A204.1 (cell line): ENCODE measurements around the gene PDE9A.

Source experiments
- FAIRE-seq: peaks from 2 replicates; lab custom pipeline; 2012; peaks lifted over from hg19 to GRCh38; lab: Jason Lieb, UNC

Gene PDE9A

GRCh38 chr21:42744520-42745445, 91.4 kb downstream of the PDE9A start:
- FAIRE-seq = no peak

GRCh38 chr21:42745511-42746239, 92.3 kb downstream of the PDE9A start:
- FAIRE-seq = no peak

GRCh38 chr21:42746240-42746592, 92.8 kb downstream of the PDE9A start:
- FAIRE-seq = no peak

GRCh38 chr21:42746593-42747275, 93.3 kb downstream of the PDE9A start:
- no peak for FAIRE-seq

GRCh38 chr21:42747276-42747701, 93.9 kb downstream of the PDE9A start:
- no peak for FAIRE-seq

GRCh38 chr21:42747746-42748351, 94.4 kb downstream of the PDE9A start:
- FAIRE-seq = no peak

GRCh38 chr21:42748620-42749176, 95.3 kb downstream of the PDE9A start:
- FAIRE-seq = no peak

- no peak for FAIRE-seq
Measured at GRCh38 chr21:42750737-42751530, 97.5 kb downstream of the PDE9A start.

- FAIRE-seq = no peak
Measured at GRCh38 chr21:42751866-42752265, 98.4 kb downstream of the PDE9A start.

- no peak for FAIRE-seq
Measured at GRCh38 chr21:42753804-42754203, 100.4 kb downstream of the PDE9A start.

GRCh38 chr21:42754270-42754933, 101.0 kb downstream of the PDE9A start:
- no peak for FAIRE-seq

GRCh38 chr21:42755031-42755665, 101.7 kb downstream of the PDE9A start:
- no peak for FAIRE-seq

GRCh38 chr21:42755766-42756579, 102.6 kb downstream of the PDE9A start:
- FAIRE-seq = no peak

GRCh38 chr21:42756580-42757250, 103.3 kb downstream of the PDE9A start:
- no peak for FAIRE-seq

GRCh38 chr21:42757422-42757821, 104.0 kb downstream of the PDE9A start:
- no peak for FAIRE-seq

GRCh38 chr21:42757826-42758655, 104.6 kb downstream of the PDE9A start:
- FAIRE-seq = no peak

GRCh38 chr21:42758721-42759593, 105.5 kb downstream of the PDE9A start:
- no peak for FAIRE-seq
